ENCODE measurements around the gene MDP1. TPM values are rescaled to one million over a fixed set of nuclear protein-coding genes. Genes with fewer than 3 reads are reported as not detected.
A peak's percentile ranks its signal among the peaks of the same experiment; 100 is the strongest.

MDP1 gene
- total RNA-seq, 2 experiments from 2014 or later: 23.2 to 26.6 TPM

- intact Hi-C loops (cut with micrococcal nuclease; ENCODE audit: unreplicated experiment): loop anchor here (1.0 to 5.0 kb wide), 2 partner anchors 17 to 171 kb away; partner anchors contain the start of genes CHMP4A and NFATC4
- H3K4me1 ChIP-seq (ENCODE audit: insufficient read depth, low read length, poor library complexity, severe bottlenecking): peaks cover 26% of the 10 kb centered on the region
- BruUV-seq (replicated peaks): TSS peak; percentile 85
- H3K79me2 ChIP-seq (ENCODE audit: insufficient read depth, low read depth, low read length): peaks cover 17% of the 10 kb centered on the region; the same call in 1 of the 2 replicates
- ChIA-PET CTCF (ENCODE audit: unreplicated experiment) (interaction anchor here (0.5 to 1.0 kb wide), 3 partner anchors 15 to 88 kb away, joined by 3 to 4 read pairs (median 4); partner anchors contain the start of gene PSME1), POLR2A (interaction anchor here (0.7 to 2.3 kb wide), 8 partner anchors 14 to 86 kb away, joined by 3 to 18 read pairs (median 5); partner anchors contain the start of genes CHMP4A, EMC9, PSME1 and PSME2)
- TF ChIP-seq CTCF (conservative IDR thresholded peaks at IDR 0.05; ENCODE audit: low read length) (no peak), EZH2phosphoT487 (IDR thresholded peaks at IDR 0.05; ENCODE audit: borderline replicate concordance, low read depth, low read length) (no peak)
- peak overlapping the region; percentile 86 for H3K27ac ChIP-seq (ENCODE audit: low read depth, low read length, poor library complexity, severe bottlenecking)
- peaks cover 44% of the 10 kb centered on the region for H3K36me3 ChIP-seq (ENCODE audit: insufficient read depth, low read length)
- peak overlapping the region; percentile 91 for H3K4me2 ChIP-seq (ENCODE audit: low read length)
- H2AFZ ChIP-seq (ENCODE audit: low read length): peak overlapping the region; percentile 32; the same call in 1 of the 2 replicates
- peak overlapping the region; percentile 75 for H3K4me3 ChIP-seq (ENCODE audit: low read depth, low read length, poor library complexity, severe bottlenecking)
- H3K9me2 ChIP-seq (ENCODE audit: insufficient read depth, low read length): no peaks in the 10 kb centered on the region
- peak; percentile 71 for DNase-seq (ENCODE audit: low spot score)
- 0 out of 2 replicates have a peak, but pooled peaks cover 3% of the 10 kb centered on the region for H3K9me3 ChIP-seq (ENCODE audit: low read length)
- H4K20me1 ChIP-seq (ENCODE audit: insufficient read depth, low read length): no peaks in the 10 kb centered on the region
These were observed 19.5 kb downstream of the MDP1 start for GRCh38 chr14:24196071-24197055.

GRCh38 chr14:24195186-24196070 lies 20.4 kb downstream of the MDP1 start, which contains the start of gene TM9SF1:
TM9SF1 (minus strand) TSS chr14:24195441; CDS start chr14:24195019, 422 bp downstream.
- H3K4me3 ChIP-seq (ENCODE audit: low read depth, low read length, poor library complexity, severe bottlenecking): peak within 1 kb of the TSS; percentile 75
- peaks cover 17% of the 10 kb centered on the region; the same call in 1 of the 2 replicates for H3K79me2 ChIP-seq (ENCODE audit: insufficient read depth, low read depth, low read length)
- ChIA-PET CTCF (ENCODE audit: unreplicated experiment) (interaction anchor here (0.7 to 1.0 kb wide), 3 partner anchors 15 to 1745 kb away, joined by 3 to 4 read pairs (median 4); no protein-coding TSS in a partner anchor), POLR2A (interaction anchor here (0.5 to 2.3 kb wide), 9 partner anchors 18 to 85 kb away, joined by 4 to 18 read pairs (median 6); partner anchors contain the start of genes CHMP4A, DCAF11, EMC9 and NRL)
- H2AFZ ChIP-seq (ENCODE audit: low read length): peak within 1 kb of the TSS; percentile 32
- H3K9me2 ChIP-seq (ENCODE audit: insufficient read depth, low read length): no peaks in the 10 kb centered on the region
- no TSS peak for BruUV-seq (replicated peaks)
- peak within 1 kb of the TSS; percentile 91 for H3K4me2 ChIP-seq (ENCODE audit: low read length)
- H3K27ac ChIP-seq (ENCODE audit: low read depth, low read length, poor library complexity, severe bottlenecking): peak within 1 kb of the TSS; percentile 86
- peaks cover 26% of the 10 kb centered on the region for H3K4me1 ChIP-seq (ENCODE audit: insufficient read depth, low read length, poor library complexity, severe bottlenecking)
- TF ChIP-seq EZH2phosphoT487 (IDR thresholded peaks at IDR 0.05; ENCODE audit: borderline replicate concordance, low read depth, low read length) (no peak), CTCF (conservative IDR thresholded peaks at IDR 0.05; ENCODE audit: low read length) (no peak)
- peaks cover 38% of the 10 kb centered on the region for H3K36me3 ChIP-seq (ENCODE audit: insufficient read depth, low read length)
- intact Hi-C loops (cut with micrococcal nuclease; ENCODE audit: unreplicated experiment): loop anchor here (1.0 to 5.0 kb wide), 2 partner anchors 18 to 172 kb away; partner anchors contain the start of genes CHMP4A and NFATC4
- no peaks in the 10 kb centered on the region for H4K20me1 ChIP-seq (ENCODE audit: insufficient read depth, low read length)
- DNase-seq (ENCODE audit: low spot score): peak; percentile 93
- no peaks in the 10 kb centered on the region for H3K9me3 ChIP-seq (ENCODE audit: low read length)

Data from OCI-LY7 (cell line).